CD14-positive monocyte (primary cell): ENCODE data around the gene TRIM37. TPM values are rescaled to one million over a fixed set of nuclear protein-coding genes. Genes with fewer than 3 reads are reported as not detected.

Experiments
- DNase-seq, 3 donors: peaks; one replicate each; pipeline ENCODE4 v3.0.0-alpha.2; 2011 to 2022
- H2AFZ ChIP-seq: 2 replicates; pipeline ENCODE4 v1.6.0; 2012; ENCODE audit warnings: mild to moderate bottlenecking, low read depth, low read length, inconsistent platforms; ENCODE audit not compliant: insufficient read depth, poor library complexity, severe bottlenecking
- H3K27ac ChIP-seq, 2 donors: 1 replicate in 1 of 2; 2 replicates in 1 of 2; pipeline ENCODE4 v1.5.1; 2012 to 2013; ENCODE audit warnings: low read length in 2 of 2, control low read depth in 1 of 2, inconsistent platforms in 1 of 2, low read depth in 1 of 2, mild to moderate bottlenecking in 1 of 2
- H3K27me3 ChIP-seq, 2 donors: one replicate each; pipeline versions ENCODE4 v1.6.0 to v1.6.1; 2011 to 2013; ENCODE audit warnings: low read length in 2 of 2; ENCODE audit not compliant: control insufficient read depth in 2 of 2, insufficient read depth in 2 of 2
- H3K36me3 ChIP-seq, 2 donors: replicated peaks in 1 of 2; 1 replicate in 1 of 2; 2 replicates in 1 of 2; pipeline versions ENCODE4 v1.5.1 to v1.6.1; 2012 to 2013; ENCODE audit warnings: low read length in 2 of 2, control low read depth in 1 of 2, inconsistent platforms in 1 of 2, mild to moderate bottlenecking in 1 of 2; ENCODE audit not compliant: insufficient read depth in 2 of 2, control insufficient read depth in 1 of 2
- H3K4me1 ChIP-seq, 2 donors: 1 replicate in 1 of 2; 2 replicates in 1 of 2; pipeline versions ENCODE4 v1.5.1 to v1.6.1; 2012 to 2013; ENCODE audit warnings: low read length in 2 of 2, control low read depth in 1 of 2, inconsistent platforms in 1 of 2, mild to moderate bottlenecking in 1 of 2, moderate library complexity in 1 of 2; ENCODE audit not compliant: insufficient read depth in 2 of 2, control insufficient read depth in 1 of 2
- H3K4me2 ChIP-seq: replicated peaks from 2 replicates; pipeline ENCODE3; 2012; ENCODE audit warnings: low read length, moderate library complexity, mild to moderate bottlenecking; ENCODE audit not compliant: poor library complexity, severe bottlenecking; ENCODE audit errors: extremely low read depth
- H3K4me3 ChIP-seq, 3 experiments: fragments of 200-600 bp in 1 of 3; sonication (generic) in 1 of 3; replicated peaks in 1 of 3; 1 replicate in 2 of 3; 2 replicates in 1 of 3; pipeline ENCODE4 v1.5.1; 2011 to 2013; ENCODE audit warnings: low read length in 3 of 3, mild to moderate bottlenecking in 3 of 3, control low read depth in 2 of 3, low read depth in 2 of 3, inconsistent platforms in 1 of 3, moderate library complexity in 1 of 3
- H3K79me2 ChIP-seq: 2 replicates; pipeline ENCODE4 v1.6.0; 2012; ENCODE audit warnings: mild to moderate bottlenecking, control low read depth, inconsistent platforms, low read length, moderate library complexity; ENCODE audit not compliant: insufficient read depth
- H3K9ac ChIP-seq: 2 replicates; pipeline ENCODE4 v1.6.0; 2017; ENCODE audit warnings: low read length, mild to moderate bottlenecking; ENCODE audit not compliant: insufficient read depth, poor library complexity, severe bottlenecking
- H3K9me3 ChIP-seq, 2 donors: replicated peaks in 1 of 2; 1 replicate in 1 of 2; 2 replicates in 1 of 2; pipeline versions ENCODE4 v1.5.1 to v1.6.1; 2012 to 2013; ENCODE audit warnings: low read length in 2 of 2, control low read depth in 1 of 2; ENCODE audit not compliant: control insufficient read depth in 1 of 2, insufficient read depth in 1 of 2
- H4K20me1 ChIP-seq: 2 replicates; pipeline ENCODE4 v1.6.0; 2012; ENCODE audit warnings: mild to moderate bottlenecking, low read length, control low read depth, moderate library complexity; ENCODE audit not compliant: insufficient read depth
- H3K27ac Mint-ChIP-seq, 7 donors: one replicate each; pipeline ENCODE4 v1.8.0; 2020; ENCODE audit warnings: mild to moderate bottlenecking in 7 of 7, mixed read lengths in 7 of 7, moderate library complexity in 6 of 7, inconsistent platforms in 2 of 7
- H3K27me3 Mint-ChIP-seq, 3 donors: one replicate each; pipeline ENCODE4 v1.8.0; 2021 to 2022; ENCODE audit warnings: low read depth in 3 of 3, mild to moderate bottlenecking in 3 of 3, mixed read lengths in 3 of 3, moderate library complexity in 3 of 3, inconsistent platforms in 1 of 3
- H3K36me3 Mint-ChIP-seq, 2 donors: one replicate each; pipeline ENCODE4 v1.8.0; 2020; ENCODE audit warnings: mixed read lengths in 2 of 2, inconsistent platforms in 1 of 2, mild to moderate bottlenecking in 1 of 2
- H3K4me1 Mint-ChIP-seq: one replicate; pipeline ENCODE4 v1.8.0; 2020; ENCODE audit warnings: mild to moderate bottlenecking, mixed read lengths
- H3K4me3 Mint-ChIP-seq, 2 donors: one replicate each; pipeline ENCODE4 v1.8.0; 2020; ENCODE audit warnings: mild to moderate bottlenecking in 2 of 2, mixed read lengths in 2 of 2, moderate library complexity in 1 of 2
- H3K9me3 Mint-ChIP-seq, 7 donors: one replicate each; pipeline ENCODE4 v1.8.0; 2020 to 2022; ENCODE audit warnings: mixed read lengths in 7 of 7, mild to moderate bottlenecking in 6 of 7, moderate library complexity in 6 of 7, inconsistent platforms in 2 of 7
- WGBS: methylation state at CpG from one replicate; pipeline ENCODE4 v1.1.5; 2013; ENCODE audit warnings: missing lambda C conversion rate; ENCODE audit not compliant: insufficient coverage; 5-methylcytosine and 5-hydroxymethylcytosine counted together
- intact Hi-C, 2 donors: fragments of 100-400 bp; cut with micrococcal nuclease; formaldehyde crosslinking; loops; one replicate each; pipeline versions ENCODE4 v1.15.0 to v1.15.1; 2023
- polyA plus RNA-seq, 3 donors: library from polyadenylated mRNA; depleted of rRNA in 1 of 3; unstranded in 2 of 3; stranded (reverse) in 1 of 3; fragments of 300-500 nt in 2 of 3; fragments of >200 nt in 1 of 3; fragmentation: Illumina TruSeq in 2 of 3; gene quantifications; 1 replicate in 2 of 3; 2 replicates in 1 of 3; pipeline ENCODE4 v1.2.3, GENCODE V29; 2012 to 2021
- TF ChIP-seq, protein P1 (sequence below): fragments of 200-600 bp; IDR thresholded peaks from one replicate; pipeline ENCODE4 v1.8.0; 2022; ENCODE audit warnings: antibody characterized with exemption, mild to moderate bottlenecking

Gene TRIM37
- polyA plus RNA-seq, 3 donors = 2.7 to 6.1 (median 5.3) TPM

DNA sequence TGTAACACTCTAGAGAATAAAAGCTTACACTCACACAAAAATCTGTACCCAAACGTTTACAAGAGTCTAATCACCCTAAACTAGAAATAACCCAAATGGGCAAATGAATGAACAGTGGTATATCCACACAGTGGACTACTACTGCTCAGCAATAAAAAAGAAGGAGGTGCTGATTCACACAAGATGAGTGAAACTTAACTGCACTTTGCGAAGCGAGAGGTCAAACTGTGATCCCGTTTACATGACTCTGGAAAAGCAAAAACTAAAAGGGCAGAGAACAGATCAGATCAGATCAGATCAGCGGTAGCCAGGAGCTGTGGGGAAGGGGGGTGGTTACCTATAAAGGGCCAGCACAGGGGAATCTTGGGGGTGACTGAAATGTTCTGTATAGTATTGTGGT, 113.4 kb downstream of the TRIM37 start:
- Histone ChIP-seq H3K9me3 (no peaks in the 10 kb centered on the region), H3K4me1 (peaks cover 35% of the 10 kb centered on the region in 2 donors), H4K20me1 (no peaks in the 10 kb centered on the region), H2AFZ (no peak overlapping the region), H3K79me2 (no peaks in the 10 kb centered on the region), H3K27ac (no peak overlapping the region), H3K27me3 (no peaks in the 10 kb centered on the region), H3K9ac (no peak overlapping the region), H3K4me3 (no peak overlapping the region), H3K36me3 (no peaks in the 10 kb centered on the region), H3K4me2 (no peak overlapping the region)
- H3K36me3 Mint-ChIP-seq = peaks cover 9 to 12% of the 10 kb centered on the region in 2 donors
- peaks cover 0 to 2% (median 2%) of the 10 kb centered on the region in 3 donors for H3K27me3 Mint-ChIP-seq
- H3K27ac Mint-ChIP-seq = peak overlapping the region in 1 of 7 donors; percentile 36
- no peak for DNase-seq
- TF ChIP-seq, protein P1, sequence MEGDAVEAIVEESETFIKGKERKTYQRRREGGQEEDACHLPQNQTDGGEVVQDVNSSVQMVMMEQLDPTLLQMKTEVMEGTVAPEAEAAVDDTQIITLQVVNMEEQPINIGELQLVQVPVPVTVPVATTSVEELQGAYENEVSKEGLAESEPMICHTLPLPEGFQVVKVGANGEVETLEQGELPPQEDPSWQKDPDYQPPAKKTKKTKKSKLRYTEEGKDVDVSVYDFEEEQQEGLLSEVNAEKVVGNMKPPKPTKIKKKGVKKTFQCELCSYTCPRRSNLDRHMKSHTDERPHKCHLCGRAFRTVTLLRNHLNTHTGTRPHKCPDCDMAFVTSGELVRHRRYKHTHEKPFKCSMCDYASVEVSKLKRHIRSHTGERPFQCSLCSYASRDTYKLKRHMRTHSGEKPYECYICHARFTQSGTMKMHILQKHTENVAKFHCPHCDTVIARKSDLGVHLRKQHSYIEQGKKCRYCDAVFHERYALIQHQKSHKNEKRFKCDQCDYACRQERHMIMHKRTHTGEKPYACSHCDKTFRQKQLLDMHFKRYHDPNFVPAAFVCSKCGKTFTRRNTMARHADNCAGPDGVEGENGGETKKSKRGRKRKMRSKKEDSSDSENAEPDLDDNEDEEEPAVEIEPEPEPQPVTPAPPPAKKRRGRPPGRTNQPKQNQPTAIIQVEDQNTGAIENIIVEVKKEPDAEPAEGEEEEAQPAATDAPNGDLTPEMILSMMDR = no peak
- intact Hi-C loops = loop anchor here in 1 of 2 donors (10.0 kb wide), 1 partner anchor 49 kb away; no protein-coding TSS in a partner anchor
- 95% methylated on average over 4 of the region's 5 CpGs for WGBS
- peaks cover 30% of the 10 kb centered on the region for H3K4me1 Mint-ChIP-seq
- H3K4me3 Mint-ChIP-seq = no peak overlapping the region
- peaks cover 0 to 2% (median 0%) of the 10 kb centered on the region in 7 donors for H3K9me3 Mint-ChIP-seq

DNA sequence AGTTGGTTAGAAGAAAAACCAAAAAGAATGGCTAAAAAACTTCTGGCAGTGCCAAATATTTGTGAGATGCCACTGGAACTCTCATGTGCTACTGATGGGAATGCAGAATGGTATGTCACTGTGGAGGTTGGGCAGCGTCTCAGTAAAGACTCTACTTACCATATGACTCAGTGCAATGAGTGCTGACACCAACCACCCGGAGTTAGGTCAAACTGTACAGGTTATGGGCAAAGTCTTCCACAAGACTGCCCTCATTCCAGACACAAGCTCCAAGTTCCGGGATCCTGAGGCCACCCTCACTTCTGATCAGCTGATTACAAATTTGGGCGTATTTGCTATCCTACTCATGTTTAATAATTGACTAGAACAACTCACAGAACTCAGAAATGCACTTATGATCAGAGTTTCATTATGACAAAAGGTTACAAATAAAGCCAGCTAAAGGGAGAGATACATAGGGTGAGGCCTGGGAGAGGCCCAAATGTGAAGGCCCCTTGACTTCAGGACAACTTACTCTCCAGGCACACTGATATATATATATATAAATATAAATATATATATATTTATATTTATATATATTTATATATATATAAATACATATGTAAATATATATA, 114.9 kb downstream of the TRIM37 start:
- no peaks in the 10 kb centered on the region for H3K27me3 ChIP-seq
- no peak overlapping the region for H3K27ac ChIP-seq
- TF ChIP-seq, protein P1 = no peak
- intact Hi-C loops = loop anchor here in 1 of 2 donors (10.0 kb wide), 1 partner anchor 47 kb away; no protein-coding TSS in a partner anchor
- Mint-ChIP-seq H3K4me3 (no peak overlapping the region), H3K4me1 (peaks cover 17% of the 10 kb centered on the region), H3K9me3 (peaks cover 0 to 2% (median 0%) of the 10 kb centered on the region in 7 donors), H3K27ac (no peak overlapping the region), H3K27me3 (peaks cover 0 to 4% (median 2%) of the 10 kb centered on the region in 3 donors), H3K36me3 (peaks cover 7 to 8% of the 10 kb centered on the region in 2 donors)
- H3K4me3 ChIP-seq = no peak overlapping the region
- 80% methylated on average over 2 of the region's 4 CpGs for WGBS
- DNase-seq = no peak
- H3K9ac ChIP-seq = no peak overlapping the region
- no peak overlapping the region for H2AFZ ChIP-seq
- H3K9me3 ChIP-seq = no peaks in the 10 kb centered on the region
- no peaks in the 10 kb centered on the region for H4K20me1 ChIP-seq
- H3K4me2 ChIP-seq = no peak overlapping the region
- H3K79me2 ChIP-seq = no peaks in the 10 kb centered on the region
- H3K4me1 ChIP-seq = peaks cover 20% of the 10 kb centered on the region in 2 donors
- H3K36me3 ChIP-seq = no peaks in the 10 kb centered on the region
